Ecto neural progenitor cell (in vitro differentiated cells): ENCODE results near the gene SFXN3.

Source experiments
- DNase-seq: peaks from one replicate; pipeline ENCODE4 v3.0.0-alpha.2; 2018; ENCODE audit warnings: low spot score

The SFXN3 gene

DNA sequence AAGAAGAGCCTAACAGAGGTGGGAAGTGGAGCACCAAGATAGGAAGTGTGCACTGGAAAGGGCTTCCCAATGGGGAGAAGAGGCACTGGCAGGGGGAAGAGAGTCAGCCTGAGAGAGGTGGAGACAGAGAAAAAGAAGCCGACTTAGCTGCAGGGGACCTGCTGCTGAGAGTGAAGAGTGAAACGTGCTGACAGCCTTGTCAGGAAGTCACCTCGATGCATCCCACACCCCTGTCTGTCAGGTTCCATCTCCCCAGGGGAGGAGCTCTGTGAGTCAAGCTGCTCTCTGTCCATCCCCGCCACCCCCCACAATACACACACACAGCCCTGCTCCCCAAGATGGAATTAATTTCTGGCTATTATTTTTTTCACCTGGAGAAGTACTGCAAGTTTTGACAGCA lies 44.7 kb downstream of the SFXN3 start:
- DNase-seq = no peak

DNA sequence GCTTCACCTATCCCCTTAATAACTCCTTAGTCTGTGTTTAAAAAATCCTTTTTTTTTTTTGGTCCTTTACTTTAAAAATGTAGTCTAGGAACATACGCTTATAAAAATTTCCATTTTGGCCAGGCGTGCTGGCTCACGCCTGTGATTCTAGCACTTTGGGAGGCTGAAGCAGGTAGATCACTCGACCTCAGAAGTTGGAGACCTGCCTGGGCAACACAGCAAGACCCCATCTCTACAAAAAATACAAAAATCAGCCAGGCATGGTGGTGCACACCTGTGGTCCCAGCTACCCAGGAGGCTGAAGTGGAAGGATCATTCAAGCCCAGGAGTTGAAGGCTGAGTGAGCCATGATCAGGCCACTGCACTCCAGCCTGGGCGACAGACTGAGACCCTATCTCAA lies 45.6 kb downstream of the SFXN3 start:
- no peak for DNase-seq

DNA sequence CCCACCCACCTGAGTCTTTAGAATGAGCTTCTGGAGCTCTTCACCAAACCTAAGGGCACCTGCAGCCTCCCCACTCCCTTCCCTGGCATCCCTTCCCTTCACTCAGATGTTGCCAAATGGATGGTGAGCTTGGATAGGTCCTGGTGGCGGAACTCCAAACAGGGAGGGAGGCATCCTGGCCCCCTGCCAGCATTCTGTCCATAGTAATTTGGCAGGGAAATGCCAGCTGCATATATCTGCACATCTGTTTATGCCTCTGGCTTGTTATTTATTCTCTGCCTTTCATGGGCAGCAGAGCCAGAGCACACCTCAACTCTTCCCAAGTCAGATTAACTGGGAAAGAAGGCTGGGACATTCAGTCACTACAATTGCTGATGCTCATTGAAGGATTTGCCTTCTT lies 48.8 kb downstream of the SFXN3 start:
- DNase-seq = no peak

DNA sequence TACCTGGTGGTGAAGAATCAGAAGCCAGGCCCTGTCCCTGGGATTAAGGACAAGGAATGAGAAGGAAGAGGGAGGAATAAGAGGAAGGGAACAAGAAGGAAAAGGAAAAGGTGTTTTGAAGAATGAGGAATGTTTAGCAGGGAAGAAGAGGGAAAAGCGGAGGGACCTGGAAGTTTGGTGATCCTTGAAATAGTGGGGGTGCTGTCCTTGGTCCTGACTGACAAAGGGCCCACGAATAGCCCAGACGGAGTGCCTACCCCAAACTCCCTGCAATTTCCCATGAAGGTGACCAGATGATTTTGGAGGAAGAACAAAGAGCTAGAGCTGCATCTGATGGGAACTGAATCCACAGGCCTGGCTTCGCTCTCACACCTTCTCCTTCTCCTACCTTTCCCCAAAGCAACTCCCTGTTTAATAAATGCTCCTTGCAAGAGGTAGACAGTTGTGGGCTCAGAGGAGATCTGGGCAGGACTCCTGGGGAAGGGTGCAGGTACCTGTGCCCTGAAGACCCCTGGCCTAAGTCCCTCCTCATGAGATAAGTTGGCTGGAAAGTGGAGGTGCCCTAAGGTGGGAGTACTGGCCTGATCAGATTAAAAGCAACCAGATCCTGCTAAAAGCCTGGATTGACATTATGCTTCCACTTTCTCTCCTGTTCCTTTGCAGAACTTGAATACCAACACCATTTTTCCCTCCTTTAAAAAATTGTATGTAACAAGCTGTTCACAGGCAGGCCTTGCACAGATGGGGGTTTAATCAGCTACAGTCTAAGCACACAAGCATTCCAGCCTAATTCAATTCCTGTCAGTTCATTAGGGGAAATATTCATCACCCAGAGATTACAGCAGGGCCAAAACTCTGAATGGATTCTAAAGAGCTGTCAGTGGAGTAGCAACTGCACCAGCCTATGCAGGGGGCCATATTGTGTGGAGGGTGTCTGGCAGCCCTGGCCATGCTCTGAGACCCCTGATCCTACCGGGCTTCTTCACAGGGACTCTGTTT lies 50.2 kb downstream of the SFXN3 start:
- no peak for DNase-seq

DNA sequence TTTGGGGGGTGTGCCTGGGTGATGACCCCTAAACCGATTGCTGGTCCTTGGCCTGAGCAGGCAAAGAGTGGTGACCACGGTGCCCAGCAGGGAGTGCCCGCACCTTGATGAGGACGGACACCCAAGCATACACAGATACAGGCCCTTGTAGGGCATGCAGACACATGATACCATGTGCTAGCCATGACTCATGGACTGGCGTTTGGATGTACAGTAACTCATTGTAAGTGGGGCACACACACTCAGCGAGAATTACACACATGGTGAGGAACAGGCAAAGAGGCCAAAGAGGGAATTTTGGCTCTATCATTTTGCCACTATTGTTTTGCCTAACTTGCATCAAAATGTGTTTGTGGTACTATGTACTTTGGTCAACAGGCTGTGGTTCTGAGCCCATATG lies 54.8 kb downstream of the SFXN3 start:
- DNase-seq = no peak

DNA sequence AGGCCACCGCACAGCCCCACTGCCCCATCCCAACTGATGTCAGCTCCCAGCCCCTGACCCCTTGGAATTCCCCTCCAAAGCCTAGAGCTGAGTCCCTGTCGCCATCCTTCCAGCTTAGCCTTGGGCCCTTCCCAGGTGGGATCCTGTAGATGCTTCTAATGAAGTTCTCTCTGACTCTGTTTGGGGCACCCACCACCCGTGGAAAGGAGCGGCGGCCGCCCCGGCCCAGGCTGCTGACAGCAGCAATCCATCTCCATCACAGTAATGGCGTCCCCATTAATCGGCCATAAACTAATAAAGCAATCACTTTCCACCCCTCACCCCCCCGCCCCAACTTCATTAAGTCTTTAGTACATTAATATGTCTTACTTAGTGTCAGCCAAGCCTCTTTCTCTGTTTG lies 56.3 kb downstream of the SFXN3 start:
- no peak for DNase-seq

DNA sequence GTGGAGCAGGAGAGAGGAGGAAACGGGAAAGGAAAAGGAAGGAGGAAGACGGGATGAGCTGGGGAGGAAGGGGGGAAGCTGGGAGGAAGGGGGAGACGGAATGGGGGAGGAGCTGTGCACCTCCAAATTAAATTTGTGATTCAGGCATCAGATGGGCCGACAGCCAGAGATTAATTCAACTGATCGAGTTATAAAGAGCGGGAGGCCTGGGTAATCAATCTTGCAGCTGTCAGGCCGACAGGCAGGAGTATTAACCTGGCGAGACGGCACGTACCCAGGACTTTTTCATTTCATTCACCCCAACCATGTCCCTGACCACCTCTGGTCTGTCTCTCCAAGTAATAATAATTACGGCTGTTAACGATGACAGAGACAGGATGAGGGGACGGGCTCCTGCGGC lies 56.9 kb downstream of the SFXN3 start:
- no peak for DNase-seq

DNA sequence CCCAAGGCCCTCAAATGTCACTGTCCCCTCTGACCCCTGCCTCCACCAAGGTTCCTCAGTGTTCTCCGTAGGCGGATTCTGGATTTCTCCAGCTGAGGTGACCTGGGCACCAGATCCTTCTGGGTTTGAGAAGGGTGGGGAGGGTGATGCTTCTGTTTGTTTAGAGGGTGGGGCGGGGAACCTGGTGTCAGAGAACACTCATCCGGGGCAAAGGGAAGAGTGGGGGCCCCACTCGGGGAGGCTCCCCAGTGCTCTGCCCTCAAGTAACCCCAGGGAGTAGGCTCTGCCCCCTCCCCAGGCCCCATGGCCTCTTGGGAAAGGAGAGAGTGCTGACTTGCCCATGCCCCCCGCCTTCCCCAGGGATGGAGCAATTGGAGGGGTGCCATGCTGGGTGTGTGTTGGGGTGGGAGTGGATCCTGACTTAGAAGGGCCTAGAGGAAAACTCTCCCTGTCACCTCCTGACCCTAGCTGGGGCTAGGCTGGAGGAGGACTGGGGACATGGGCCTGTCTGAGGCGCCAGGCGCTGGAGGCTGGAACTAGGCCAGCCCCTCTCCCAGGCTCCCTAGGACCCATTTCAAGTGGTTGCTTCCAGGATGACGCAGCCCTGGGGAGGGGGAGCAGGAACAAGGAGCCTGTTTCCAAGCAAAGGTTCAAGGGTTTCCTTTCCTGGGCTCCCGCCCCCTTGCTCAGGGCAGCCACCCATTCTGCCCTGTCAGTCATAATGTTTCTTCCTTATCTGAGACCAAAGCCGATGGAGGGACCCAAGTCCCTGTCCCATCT lies 58.7 kb downstream of the SFXN3 start:
- DNase-seq = no peak

DNA sequence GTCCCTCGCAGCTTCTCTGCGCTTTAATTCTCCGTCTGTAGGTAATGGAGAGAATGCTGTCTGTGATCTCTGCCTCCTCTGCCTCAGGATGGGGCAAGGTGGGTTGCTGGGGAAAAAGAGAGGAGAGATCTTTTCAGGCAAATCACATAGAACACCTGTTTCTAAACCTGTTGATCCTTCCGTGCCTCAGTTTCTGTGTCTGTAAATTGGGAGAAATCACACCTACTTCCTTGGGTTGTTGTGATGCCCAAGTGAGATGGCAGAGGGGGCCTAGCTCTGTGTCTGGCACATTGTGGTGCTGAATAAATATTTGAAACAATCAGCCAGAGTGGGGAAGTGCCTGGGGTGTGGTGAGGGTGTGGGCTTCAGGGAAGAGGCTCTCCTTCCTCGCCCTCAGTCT lies 59.6 kb downstream of the SFXN3 start:
- DNase-seq = no peak
